Measurements from ENCODE around the gene TSPAN33.
A peak's percentile ranks its signal among the peaks of the same experiment; 100 is the strongest.
"Not testable (repeated sequence)": the region's sequence is repeated elsewhere in the genome, so short reads cannot be mapped to it uniquely, and the experiment has no call there.

Gene TSPAN33, protein sequence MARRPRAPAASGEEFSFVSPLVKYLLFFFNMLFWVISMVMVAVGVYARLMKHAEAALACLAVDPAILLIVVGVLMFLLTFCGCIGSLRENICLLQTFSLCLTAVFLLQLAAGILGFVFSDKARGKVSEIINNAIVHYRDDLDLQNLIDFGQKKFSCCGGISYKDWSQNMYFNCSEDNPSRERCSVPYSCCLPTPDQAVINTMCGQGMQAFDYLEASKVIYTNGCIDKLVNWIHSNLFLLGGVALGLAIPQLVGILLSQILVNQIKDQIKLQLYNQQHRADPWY

GRCh38 chr7:129144095-129144833, at the start of gene TSPAN33:
Gene TSPAN33, plus strand, starts transcription at chr7:129144707. Its CDS starts 274 bp downstream, at chr7:129144981.
- no peak within 1 kb of the TSS for H3K27ac ChIP-seq
- DNase-seq (ENCODE audit: low read depth, low spot score): no peak

DNA sequence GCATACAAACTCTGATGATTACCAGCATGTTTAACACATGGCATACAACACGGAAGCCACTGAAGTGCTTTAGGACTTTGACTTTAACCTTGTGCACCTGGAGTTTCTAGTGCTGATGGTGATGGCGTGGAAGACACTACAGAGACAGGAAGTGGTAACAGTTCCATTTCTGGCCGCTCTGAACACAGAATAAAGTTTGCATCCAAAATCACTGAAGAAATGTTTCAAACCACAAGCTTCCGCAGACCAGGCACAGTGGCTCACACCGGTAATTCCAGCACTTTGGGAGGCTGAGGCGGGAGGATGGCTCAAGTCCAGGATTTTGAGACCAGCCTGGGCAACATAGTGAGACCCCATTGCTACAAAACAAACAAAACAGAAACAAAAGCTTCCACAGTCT, 49.2 kb upstream of the TSPAN33 start:
- no peak for DNase-seq (ENCODE audit: low read depth, low spot score)
- no peak overlapping the region for H3K27ac ChIP-seq

GRCh38 chr7:129098409-129099084, 46.0 kb upstream of the TSPAN33 start:
- peak; percentile 12 for DNase-seq (ENCODE audit: low read depth, low spot score)
- H3K27ac ChIP-seq: no peak overlapping the region

DNA sequence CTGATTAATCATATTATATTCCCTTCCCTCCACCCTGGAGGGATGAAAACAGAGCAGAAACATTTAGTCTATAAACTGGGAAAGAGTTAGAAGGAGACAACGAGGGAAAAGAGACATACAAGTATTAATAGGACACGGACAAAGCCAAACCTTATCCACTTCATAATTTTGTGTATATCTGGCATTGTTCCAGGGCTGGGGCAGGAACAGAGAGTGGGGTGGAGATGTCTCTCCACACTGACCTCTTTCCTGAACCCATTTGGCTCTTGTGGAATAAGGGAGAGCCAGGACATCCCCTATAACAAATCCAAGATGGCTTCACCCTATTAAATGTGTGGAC, 43.7 kb upstream of the TSPAN33 start:
- H3K27ac ChIP-seq: no peak overlapping the region
- DNase-seq (ENCODE audit: low read depth, low spot score): no peak

DNA sequence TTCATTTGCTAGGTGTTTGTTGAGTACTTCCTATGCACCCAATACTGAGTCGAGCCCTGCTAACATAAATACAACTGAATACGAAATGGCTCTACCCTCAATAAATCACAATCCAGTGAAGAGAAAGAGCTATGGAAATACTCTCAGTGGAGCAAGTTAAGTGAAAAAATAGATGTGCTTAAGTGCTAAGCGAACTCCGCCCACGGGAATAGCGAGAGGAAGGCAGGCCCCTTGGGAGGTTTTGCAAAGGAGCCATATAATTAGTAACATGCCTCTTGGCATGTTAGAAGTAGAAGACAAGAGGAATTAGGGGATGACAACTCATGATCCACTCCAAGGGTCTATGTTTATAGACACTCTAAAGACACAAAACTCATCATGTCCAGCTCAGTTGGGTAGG, 42.8 kb upstream of the TSPAN33 start:
- no peak for DNase-seq (ENCODE audit: low read depth, low spot score)

GRCh38 chr7:129103561-129104324, 40.8 kb upstream of the TSPAN33 start:
- no peak for DNase-seq (ENCODE audit: low read depth, low spot score)
- H3K27ac ChIP-seq: no peak overlapping the region

More for the DNA sequence above, 42.8 kb upstream of the TSPAN33 start:
- H3K27ac ChIP-seq: no peak overlapping the region

DNA sequence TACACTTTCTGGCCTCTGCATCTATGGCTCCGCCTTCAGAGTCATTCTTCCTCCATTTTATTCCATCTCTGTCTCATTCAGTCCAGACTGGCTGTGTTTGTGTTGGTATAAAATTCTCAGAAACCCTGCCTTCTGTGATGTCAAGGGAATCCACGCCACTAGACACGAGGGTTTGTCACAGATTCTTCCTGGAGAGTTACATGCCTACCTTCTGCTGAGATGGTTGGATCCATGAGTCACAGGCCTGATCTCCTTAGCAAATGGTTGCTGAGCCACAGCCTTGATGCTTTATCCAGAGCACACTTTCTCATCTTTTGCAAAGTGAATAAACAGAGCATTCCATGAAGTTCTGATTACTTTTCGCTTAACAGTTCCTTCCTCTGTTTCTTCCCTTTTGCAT, 35.9 kb upstream of the TSPAN33 start:
- no peak overlapping the region for H3K27ac ChIP-seq
- peak; percentile 5 for DNase-seq (ENCODE audit: low read depth, low spot score)

GRCh38 chr7:129110258-129110981, 34.1 kb upstream of the TSPAN33 start:
- peak; percentile 5 for DNase-seq (ENCODE audit: low read depth, low spot score)
- H3K27ac ChIP-seq: peak overlapping the region; percentile 39

- no peak for DNase-seq (ENCODE audit: low read depth, low spot score)
- H3K27ac ChIP-seq: no peak overlapping the region
These were observed 33.5 kb upstream of the TSPAN33 start for GRCh38 chr7:129110982-129111376.

DNA sequence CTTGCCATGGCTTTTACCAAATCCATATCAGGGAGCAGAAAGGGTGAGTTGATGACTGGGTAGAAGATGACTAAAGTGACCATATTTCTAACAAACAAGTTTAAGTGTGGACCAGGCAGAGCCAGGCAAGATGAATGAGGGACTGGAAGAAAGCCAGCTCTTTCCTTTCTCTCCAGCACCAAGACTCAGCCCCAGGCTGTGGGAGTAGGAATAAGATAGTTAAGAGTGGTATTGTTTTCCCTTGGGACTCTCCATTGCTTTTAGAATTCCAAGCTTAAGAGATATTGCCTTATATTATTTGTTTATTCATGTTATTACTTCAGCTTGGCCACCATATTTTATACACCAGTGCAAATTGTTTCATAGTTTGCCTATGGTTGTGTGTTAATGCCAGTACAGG, 28.8 kb upstream of the TSPAN33 start:
- H3K27ac ChIP-seq: no peak overlapping the region
- DNase-seq (ENCODE audit: low read depth, low spot score): no peak

- no peak for DNase-seq (ENCODE audit: low read depth, low spot score)
- H3K27ac ChIP-seq: no peak overlapping the region
These were observed 26.3 kb upstream of the TSPAN33 start for GRCh38 chr7:129118182-129118581.

- no peak for DNase-seq (ENCODE audit: low read depth, low spot score)
These were observed 25.5 kb upstream of the TSPAN33 start for GRCh38 chr7:129118976-129119375.

DNA sequence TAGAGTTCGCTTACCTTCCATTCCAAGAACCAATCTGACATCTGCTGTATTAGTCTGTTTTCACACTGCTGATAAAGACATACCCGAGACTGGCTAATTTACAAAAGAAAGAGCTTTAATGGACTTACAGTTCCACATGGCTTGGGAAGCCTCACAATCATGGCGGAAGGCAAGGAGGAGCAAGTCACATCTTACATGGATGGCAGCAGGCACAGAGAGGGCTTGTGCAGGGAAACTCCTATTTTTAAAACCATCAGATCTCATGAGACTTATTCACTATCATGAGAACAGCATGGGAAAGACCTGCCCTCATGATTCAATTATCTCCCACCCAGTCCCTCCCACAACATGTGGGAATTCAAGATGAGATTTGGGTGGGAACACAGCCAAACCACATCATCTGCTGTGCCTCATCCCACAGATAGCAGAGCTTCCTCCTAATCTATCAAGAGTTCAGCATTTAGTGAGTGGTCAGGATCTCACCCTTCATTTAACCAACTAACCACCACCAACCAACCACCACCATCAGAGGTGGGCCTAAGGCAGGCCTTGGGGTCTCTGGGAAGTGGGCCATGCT, 22.9 kb upstream of the TSPAN33 start:
- H3K27ac ChIP-seq; DNase-seq (ENCODE audit: low read depth, low spot score): not testable (repeated sequence)

More at GRCh38 chr7:129118976-129119375, 25.5 kb upstream of the TSPAN33 start:
- no peak overlapping the region for H3K27ac ChIP-seq

DNA sequence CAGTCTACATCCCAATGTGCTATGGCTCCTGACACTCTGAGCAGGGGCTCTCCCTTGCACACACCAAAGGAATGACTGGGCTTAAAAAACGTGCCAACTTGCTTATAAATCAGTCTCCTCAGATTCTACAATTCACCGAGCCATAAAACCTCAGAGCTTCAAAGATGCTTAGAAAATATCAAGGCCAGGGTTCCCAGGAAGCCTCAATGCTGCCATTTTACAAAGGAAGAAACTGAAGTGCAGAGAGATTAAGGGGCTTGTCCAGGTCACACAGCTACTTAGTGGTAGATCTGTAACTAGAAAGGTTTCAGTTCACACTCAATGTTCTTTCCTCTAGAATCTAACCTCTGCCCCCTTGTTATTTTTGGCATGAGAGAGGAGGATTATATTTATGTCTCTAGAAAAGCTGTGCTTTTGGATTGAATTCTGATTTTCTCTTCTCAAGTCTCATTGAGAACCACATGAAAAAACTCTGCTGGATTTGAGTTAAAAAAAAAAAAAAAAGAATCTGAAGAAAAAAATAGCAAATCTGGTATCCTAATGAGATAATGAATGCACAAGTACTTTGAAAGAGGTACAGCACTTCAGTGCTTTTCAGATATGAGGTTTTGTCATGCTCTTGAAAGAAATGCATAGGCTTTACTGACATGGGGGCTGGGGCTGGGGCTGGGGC, 22.3 kb upstream of the TSPAN33 start:
- no peak for DNase-seq (ENCODE audit: low read depth, low spot score)
- H3K27ac ChIP-seq: no peak overlapping the region

DNA sequence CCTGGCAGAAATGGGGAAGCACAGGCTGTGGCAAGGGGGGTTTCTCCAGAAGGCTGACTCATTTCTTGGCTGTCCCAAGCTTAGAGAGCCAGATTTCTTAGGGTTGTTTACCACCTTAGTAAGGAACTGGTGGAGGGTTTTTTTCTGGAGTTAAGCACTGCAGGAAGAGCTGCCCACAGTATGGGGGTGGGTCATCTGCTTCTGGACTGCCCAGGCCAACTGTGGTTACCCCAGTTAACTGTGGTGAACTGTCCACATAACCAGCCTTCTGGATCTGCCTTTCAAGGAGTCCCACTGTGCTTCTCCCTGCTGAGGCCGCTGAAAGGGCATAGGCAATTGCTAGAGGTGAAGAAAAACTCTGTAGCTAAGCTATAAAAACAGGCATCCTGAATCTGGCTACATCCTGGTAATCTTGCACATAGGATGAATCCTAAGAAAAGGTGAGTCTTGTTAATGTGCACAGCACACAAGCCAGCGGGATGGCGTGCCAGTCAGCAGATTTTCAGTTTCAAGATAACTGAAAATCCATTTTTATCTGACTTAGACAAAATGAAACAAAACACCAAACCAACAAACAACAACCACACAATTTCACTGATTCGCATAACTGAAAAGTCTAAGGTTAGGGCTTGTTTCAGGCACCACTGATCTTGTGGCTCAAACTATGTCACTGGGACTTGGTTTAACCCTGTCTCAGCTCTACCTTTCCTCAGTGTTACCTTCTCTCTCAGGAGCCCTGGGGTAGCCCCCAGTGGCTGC, 21.6 kb upstream of the TSPAN33 start:
- DNase-seq (ENCODE audit: low read depth, low spot score): no peak
- H3K27ac ChIP-seq: no peak overlapping the region

GRCh38 chr7:129123510-129123857, 21.0 kb upstream of the TSPAN33 start:
- DNase-seq (ENCODE audit: low read depth, low spot score): no peak
- H3K27ac ChIP-seq: no peak overlapping the region

- DNase-seq (ENCODE audit: low read depth, low spot score): no peak
- no peak overlapping the region for H3K27ac ChIP-seq
These were observed 18.2 kb upstream of the TSPAN33 start for GRCh38 chr7:129126314-129126713.

DNA sequence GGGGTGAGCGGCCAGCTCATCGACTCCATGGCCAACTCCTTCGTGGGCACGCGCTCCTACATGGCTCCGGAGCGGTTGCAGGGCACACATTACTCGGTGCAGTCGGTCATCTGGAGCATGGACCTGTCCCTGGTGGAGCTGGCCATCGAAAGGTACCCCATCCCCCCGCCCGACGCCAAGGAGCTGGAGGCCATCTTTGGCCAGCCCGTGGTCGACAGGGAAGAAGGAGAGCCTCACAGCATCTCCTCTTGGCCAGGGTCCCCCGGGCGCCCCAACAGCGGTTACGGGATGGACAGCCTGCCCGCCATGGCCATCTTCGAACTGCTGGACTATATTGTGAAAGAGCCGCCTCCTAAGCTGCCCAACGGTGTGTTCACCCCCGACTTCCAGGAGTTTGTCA, 17.4 kb upstream of the TSPAN33 start:
- no peak overlapping the region for H3K27ac ChIP-seq
- DNase-seq (ENCODE audit: low read depth, low spot score): no peak
